Uterus (tissue), 2 donors: ENCODE measurements around the gene ICE1.

Experiments used
- CTCF ChIP-seq, 4 experiments: fragments of 200-600 bp in 2 of 4; fragments of 450-650 bp in 2 of 4; sonication (generic) in 2 of 4; IDR thresholded peaks; one replicate each; pipeline ENCODE4 v1.5.1; 2016 to 2019; ENCODE audit warnings: antibody characterized with exemption in 4 of 4, mild to moderate bottlenecking in 2 of 4, moderate library complexity in 1 of 4
- POLR2A ChIP-seq, 2 donors: fragments of 450-650 bp; IDR thresholded peaks; one replicate each; pipeline ENCODE4 v1.6.1; 2016; ENCODE audit warnings: antibody characterized with exemption in 2 of 2, mild to moderate bottlenecking in 1 of 2, moderate library complexity in 1 of 2

GRCh38 chr5:5473226-5473625, 50.7 kb downstream of the ICE1 start:
- TF ChIP-seq CTCF (IDR thresholded peaks at IDR 0.05) (no peak), POLR2A (IDR thresholded peaks at IDR 0.05) (no peak)
